GM18505 (cell line): ENCODE measurements around the gene TOM1L2.

Experiments used
- ATAC-seq: cut with Tn5 transposase; IDR thresholded peaks from one replicate; pipeline ENCODE4 v1.9.1; 2021; ENCODE audit not compliant: unreplicated experiment
- POLR2A ChIP-seq: IDR thresholded peaks from 4 replicates; pipeline ENCODE4 v1.6.1; 2011; ENCODE audit warnings: borderline replicate concordance; ENCODE audit not compliant: insufficient read depth, insufficient read length; ENCODE audit errors: extremely low read depth

TOM1L2 gene

GRCh38 chr17:17836818-17837379 lies 135.3 kb downstream of the TOM1L2 start, which contains the start of gene SREBF1:
Gene SREBF1, minus strand, starts transcription at chr17:17836986. Its CDS starts 169 bp downstream, at chr17:17836817.
- TF ChIP-seq POLR2A = no peak
- ATAC-seq = peak; percentile 17

DNA sequence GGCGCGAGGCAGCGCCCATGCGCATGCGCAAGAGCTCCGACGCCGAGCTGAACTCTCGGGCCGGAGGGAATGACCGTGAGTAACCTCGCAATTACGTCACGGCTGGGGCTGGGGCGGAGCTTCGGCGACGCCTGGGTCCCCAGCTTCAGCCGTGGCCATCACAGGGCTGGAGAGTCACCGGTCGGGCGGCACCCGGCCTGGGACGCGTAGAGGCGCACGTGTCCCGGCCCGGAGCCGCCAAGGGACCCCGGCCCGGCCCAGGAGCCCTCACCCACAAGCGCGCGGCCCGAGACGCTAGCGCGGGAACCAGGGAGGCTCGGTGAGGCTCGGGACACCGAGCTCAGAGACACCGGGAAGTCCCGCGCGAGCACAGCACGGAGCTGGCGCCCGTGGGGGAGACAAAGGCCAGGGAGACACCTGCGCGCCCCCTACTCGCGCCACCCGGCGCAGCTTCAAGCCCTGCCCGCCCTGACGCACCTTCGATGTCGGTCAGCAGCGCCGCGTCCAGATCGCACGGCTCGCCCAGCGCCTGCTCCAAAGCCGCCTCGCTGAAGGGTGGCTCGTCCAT lies 135.9 kb downstream of the TOM1L2 start:
- peak; percentile 56 for ATAC-seq
- peak; percentile 92 for TF ChIP-seq POLR2A

DNA sequence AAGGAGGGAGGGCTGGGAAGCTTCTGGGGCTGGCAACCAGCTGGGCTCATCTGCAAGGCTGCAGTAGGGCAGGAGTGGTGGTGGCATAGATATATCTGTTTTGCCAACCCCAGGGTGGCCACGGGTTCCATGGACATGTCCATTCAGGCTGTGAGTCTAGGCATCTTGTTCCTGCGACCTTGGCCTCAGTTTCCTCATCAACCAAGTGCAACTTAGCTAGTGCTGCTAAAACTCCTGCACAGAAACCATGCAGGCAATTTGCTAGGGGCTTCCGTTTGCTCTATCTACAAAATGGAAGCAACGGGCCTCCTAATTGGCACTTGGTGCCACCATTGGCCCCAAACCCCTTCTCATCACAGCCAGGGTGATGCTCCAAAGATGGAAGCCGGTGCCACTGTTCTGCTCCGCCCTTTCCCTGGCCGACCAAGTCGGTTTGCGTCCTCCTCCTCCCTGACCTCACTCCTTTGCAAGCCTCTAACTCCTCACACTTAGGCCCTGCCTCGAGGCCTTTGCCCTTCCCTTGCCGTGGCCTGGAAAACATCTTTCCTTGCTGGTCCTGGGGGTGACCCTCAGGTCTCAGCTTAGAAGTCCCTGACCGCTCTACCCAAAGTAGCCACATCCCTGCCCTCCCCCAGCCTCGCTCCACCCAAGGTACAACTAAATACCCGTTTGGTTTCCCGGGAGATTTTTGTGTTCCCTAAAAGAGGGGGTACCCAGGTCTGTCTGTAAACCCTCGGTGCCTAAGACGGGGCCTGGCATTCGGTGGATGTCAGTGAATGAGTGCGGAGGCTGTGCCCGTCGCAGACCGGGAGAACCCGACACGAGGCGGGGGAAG lies 136.6 kb downstream of the TOM1L2 start:
- no peak for ATAC-seq
- no peak for TF ChIP-seq POLR2A

DNA sequence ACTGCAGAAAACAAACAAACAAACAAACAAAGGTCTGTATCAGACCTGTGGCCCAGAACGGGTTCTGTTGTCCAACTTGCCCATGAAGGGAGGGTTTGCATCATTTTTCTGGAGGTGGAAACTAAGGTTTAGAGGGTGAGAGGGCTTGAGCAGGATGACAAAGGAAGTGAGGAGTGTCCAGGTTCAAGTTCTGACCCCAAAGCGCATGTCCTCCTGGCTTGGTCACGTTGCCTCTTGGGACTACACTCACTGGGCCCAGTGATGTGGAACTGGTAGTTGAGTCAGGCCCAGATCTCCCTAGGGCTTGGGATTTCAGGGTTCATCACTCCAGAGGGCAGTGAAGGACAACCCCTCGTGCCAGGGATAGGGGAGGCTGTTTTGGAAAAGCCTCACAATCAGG lies 137.2 kb downstream of the TOM1L2 start:
- TF ChIP-seq POLR2A = no peak

GRCh38 chr17:17833658-17834357 lies 138.4 kb downstream of the TOM1L2 start:
- TF ChIP-seq POLR2A = no peak
- ATAC-seq = no peak

More for the DNA sequence above, 137.2 kb downstream of the TOM1L2 start:
- no peak for ATAC-seq

DNA sequence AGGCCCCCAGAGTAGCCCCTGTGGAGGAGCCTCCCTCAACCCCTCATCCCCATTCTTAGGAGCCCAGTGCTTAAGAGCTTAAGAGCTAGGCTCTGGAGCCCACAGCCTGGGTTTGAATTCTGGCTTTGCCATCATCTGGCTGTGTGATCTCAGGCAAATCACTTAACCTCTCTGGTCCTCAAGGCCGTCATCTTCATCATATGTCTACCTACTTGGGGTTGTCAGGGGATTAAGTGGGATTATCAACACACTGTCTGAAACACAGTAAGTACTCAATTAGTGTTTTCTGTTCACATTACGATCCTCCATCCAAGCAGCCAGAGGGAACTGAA lies 140.2 kb downstream of the TOM1L2 start:
- no peak for TF ChIP-seq POLR2A

DNA sequence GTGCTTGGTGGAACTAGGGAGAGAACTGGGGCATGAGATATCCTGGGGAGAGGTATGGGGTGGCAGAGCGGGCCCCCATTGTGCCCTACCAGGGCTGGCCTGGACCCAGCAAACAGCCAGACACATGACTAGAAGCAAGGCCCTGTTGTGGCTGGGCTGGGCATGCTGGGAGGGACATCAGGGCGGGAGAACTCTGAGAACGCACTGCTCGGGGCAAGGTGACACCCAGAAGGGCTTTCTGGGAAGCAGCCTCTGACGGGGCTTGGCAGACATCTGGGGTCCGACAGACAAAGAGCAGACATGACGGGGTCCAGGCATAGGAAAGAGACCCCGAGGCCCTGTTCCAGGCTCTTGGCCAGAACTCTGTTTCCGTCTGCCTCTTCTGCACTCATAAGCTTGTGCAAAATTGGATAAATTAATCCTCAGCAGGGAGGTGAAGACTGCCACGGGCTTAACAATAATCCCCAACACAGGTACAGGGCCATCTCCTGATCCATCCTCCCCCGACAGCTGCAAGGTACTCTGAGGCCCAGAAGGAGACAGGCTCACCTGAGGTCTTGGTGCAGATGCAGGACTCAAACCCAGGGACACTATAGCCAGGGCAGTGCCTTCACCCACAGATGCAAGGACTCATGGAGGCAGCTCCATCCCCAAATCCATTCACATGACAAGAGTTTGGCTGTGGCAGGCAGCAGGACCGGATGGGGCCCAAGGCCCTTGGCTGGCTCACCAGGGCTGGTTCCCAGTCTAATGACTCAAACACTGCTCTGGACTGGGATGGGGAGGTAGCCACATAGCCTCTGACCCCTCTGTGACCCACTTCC lies 140.8 kb downstream of the TOM1L2 start:
- no peak for TF ChIP-seq POLR2A
- no peak for ATAC-seq

More for the DNA sequence above, 140.2 kb downstream of the TOM1L2 start:
- ATAC-seq = no peak

DNA sequence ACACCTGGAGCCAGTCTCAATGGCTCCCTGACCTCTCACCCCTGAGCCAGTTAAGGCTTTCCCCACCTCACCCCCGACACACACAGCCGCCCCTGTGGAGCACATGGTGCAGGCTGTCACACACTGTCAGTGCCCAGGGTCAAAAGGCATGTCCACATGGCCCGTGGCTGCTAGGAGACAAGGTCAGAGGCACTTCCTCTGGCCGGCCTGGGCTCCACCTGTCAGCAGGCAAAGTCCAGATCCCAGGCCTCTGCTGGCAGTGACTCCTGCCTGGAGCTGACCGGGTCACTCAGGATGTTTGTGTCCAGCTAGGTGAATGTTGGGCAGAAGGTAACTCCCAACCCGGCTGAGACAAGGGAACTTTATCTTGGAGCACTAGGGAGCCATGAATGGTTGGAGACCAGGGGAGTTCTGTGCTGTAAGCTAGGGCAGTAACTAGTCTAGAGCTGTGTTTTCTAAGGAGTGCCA lies 141.4 kb downstream of the TOM1L2 start:
- no peak for TF ChIP-seq POLR2A

GRCh38 chr17:17830269-17830567 lies 142.0 kb downstream of the TOM1L2 start:
- ATAC-seq = no peak
- no peak for TF ChIP-seq POLR2A

More for the DNA sequence above, 141.4 kb downstream of the TOM1L2 start:
- ATAC-seq = no peak

DNA sequence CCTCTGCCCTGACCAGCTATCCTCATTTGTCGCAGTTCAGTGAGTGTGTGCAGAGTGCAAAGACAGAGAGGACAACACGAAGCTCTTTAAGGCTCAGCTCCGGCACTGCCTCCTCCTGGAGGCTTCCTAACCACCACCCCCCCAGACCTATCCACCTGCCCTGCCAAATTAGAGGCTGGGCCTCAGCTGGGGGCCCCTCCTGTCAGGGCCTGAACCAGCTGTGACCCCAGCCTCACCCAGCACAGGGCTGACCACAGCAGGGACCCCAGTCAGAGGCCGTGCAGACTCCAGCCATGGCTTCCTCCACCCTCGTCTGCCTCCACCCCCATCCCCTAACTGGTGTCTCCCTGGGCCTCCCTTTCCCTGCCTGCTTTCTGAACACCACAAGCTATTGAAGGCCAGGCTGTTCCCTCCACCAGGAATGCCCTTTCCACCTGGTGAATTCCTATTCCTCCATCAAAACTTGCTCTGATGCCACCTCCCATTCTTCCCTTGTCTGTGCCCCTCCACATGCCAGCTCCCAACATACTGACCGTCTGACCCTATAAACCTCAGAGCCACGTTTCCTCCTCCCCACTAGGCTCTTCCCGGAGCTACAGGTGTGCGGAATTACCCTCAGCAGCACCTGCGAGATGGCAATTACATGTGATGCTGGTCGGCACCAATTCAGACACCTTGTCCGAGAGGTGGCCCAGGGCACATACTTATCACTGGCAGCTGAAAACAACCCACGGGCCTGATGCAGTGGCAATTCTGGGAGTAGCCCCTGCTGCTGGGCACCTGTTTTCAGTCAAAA lies 144.2 kb downstream of the TOM1L2 start:
- ATAC-seq = no peak

DNA sequence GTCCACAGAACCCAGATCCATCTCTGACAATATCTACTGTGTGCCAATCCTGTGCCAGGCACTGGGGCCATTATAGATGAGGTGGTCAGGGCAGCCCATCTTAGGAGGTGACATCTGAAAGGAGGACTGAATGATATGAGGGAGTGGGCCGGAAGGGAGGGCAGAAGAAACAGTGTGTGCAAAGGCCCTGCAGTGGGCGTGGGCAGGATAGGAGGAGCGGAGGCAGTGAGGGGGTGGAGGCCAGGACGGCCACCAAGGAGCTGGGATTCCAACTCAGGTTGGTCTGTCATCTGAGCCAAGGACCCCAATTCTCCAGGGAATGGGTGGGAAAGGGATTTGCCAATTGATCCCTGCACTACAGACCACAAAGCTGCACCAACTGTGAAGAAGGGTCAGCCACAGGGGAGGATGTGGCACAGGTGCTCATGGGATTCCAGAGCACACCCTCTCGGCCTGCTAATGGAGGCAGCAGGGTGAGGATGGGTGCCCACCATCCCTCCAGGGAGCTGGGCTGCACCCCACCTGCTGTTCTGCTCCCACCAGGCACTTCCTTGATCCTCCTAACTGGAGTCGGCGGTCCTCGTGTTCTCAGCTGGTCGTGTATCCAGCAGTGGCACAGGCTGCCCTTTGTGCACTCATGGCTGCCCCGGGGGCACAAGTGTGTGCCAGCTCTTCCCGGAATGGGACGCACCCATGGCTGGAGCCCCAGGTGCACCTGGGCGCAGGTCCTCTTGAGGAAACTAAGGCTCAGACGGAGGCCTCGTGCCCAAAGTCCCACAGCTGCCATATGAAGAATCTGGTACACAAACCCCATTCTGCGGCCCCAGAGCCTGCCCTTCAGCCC lies 145.0 kb downstream of the TOM1L2 start:
- TF ChIP-seq POLR2A = no peak
- no peak for ATAC-seq

More for the DNA sequence above, 144.2 kb downstream of the TOM1L2 start:
- TF ChIP-seq POLR2A = no peak
